ENCODE measurements around the gene TBC1D5.

- TF ChIP-seq, protein P1, sequence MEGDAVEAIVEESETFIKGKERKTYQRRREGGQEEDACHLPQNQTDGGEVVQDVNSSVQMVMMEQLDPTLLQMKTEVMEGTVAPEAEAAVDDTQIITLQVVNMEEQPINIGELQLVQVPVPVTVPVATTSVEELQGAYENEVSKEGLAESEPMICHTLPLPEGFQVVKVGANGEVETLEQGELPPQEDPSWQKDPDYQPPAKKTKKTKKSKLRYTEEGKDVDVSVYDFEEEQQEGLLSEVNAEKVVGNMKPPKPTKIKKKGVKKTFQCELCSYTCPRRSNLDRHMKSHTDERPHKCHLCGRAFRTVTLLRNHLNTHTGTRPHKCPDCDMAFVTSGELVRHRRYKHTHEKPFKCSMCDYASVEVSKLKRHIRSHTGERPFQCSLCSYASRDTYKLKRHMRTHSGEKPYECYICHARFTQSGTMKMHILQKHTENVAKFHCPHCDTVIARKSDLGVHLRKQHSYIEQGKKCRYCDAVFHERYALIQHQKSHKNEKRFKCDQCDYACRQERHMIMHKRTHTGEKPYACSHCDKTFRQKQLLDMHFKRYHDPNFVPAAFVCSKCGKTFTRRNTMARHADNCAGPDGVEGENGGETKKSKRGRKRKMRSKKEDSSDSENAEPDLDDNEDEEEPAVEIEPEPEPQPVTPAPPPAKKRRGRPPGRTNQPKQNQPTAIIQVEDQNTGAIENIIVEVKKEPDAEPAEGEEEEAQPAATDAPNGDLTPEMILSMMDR (conservative IDR thresholded peaks at IDR 0.05 in 1 of 2, IDR thresholded peaks at IDR 0.05 in 1 of 2; ENCODE audit: extremely low read depth in 1 of 2, insufficient read depth in 1 of 2, low read depth in 1 of 2, low read length in 2 of 2): no peak
- TF ChIP-seq EZH2 (IDR thresholded peaks at IDR 0.05; ENCODE audit: borderline replicate concordance, low read length): no peak
Measured at GRCh38 chr3:17349093-17349492, 393.3 kb downstream of the TBC1D5 start.

All from mammary epithelial cell (primary cell).